Left lung (tissue), 10 donors: ENCODE data around the gene LTC4S. TPM values are rescaled to one million over a fixed set of nuclear protein-coding genes. Genes with fewer than 3 reads are reported as not detected.

Experiments
- ATAC-seq: fragments of 200-7000 bp; cut with Tn5 transposase; one replicate; pipeline ENCODE4 v1.9.1; 2020; ENCODE audit warnings: moderate library complexity
- DNase-seq, 4 donors: peaks; one replicate each; pipeline ENCODE4 v3.0.0-alpha.2; 2013 to 2020
- H3K27ac ChIP-seq, 2 donors: fragments of 200-600 bp; sonication (generic) in 1 of 2; one replicate each; pipeline versions ENCODE4 v1.5.0 to v1.8.0; 2020 to 2021
- H3K27me3 ChIP-seq, 2 donors: fragments of 200-600 bp; sonication (generic) in 1 of 2; one replicate each; pipeline versions ENCODE4 v1.5.0 to v1.8.0; 2020 to 2021
- H3K36me3 ChIP-seq, 2 donors: fragments of 200-600 bp; sonication (generic) in 1 of 2; one replicate each; pipeline versions ENCODE4 v1.5.0 to v1.8.0; 2020 to 2021
- H3K4me1 ChIP-seq, 2 donors: fragments of 200-600 bp; one replicate each; pipeline ENCODE4 v1.8.0; 2021
- H3K4me3 ChIP-seq, 2 donors: fragments of 200-600 bp; sonication (generic) in 1 of 2; one replicate each; pipeline versions ENCODE4 v1.5.0 to v1.8.0; 2020 to 2021; ENCODE audit warnings: mild to moderate bottlenecking in 1 of 2
- H3K9me3 ChIP-seq, 2 donors: fragments of 200-600 bp; sonication (generic) in 1 of 2; one replicate each; pipeline versions ENCODE4 v1.5.0 to v1.8.0; 2020 to 2021
- intact Hi-C, 2 donors: fragments of 100-400 bp; cut with DNase I; formaldehyde crosslinking; loops; one replicate each; pipeline versions ENCODE4 v1.11.2 to v1.14.2; 2022
- microRNA-seq, 2 donors: library from miRNA; unstranded; fragments of <30 nt; microRNA quantifications; one replicate each; pipeline ENCODE4, GENCODE V29; 2019
- polyA plus RNA-seq, 6 donors: library from polyadenylated mRNA; unstranded; fragments of 120-200 nt; gene quantifications; one replicate each; pipeline ENCODE4 v1.2.1, GENCODE V29; 2013; ENCODE audit not compliant: insufficient read length in 6 of 6
- total RNA-seq, 2 donors: library from RNA; stranded (reverse); fragmentation: NEBNext Ultra II Directional; extraction: Animal tissue kit (Norgen Biotek cat#: 25700); gene quantifications; one replicate each; pipeline ENCODE4 v1.2.1, GENCODE V29; 2021
- TF ChIP-seq, protein P1 (sequence below), 2 donors: fragments of 200-600 bp; sonication (generic) in 1 of 2; IDR thresholded peaks; one replicate each; pipeline versions ENCODE4 v1.5.0 to v1.8.0; 2021; ENCODE audit warnings: antibody characterized with exemption in 2 of 2
- donor health status: DM: no; HTN: yes; CAD: no.
- donor health status: DM: no; HTN: no; CAD: no.

LTC4S gene
- total and polyA plus RNA-seq, 8 donors, result 3.0 to 19.6 (median 5.0) TPM

DNA sequence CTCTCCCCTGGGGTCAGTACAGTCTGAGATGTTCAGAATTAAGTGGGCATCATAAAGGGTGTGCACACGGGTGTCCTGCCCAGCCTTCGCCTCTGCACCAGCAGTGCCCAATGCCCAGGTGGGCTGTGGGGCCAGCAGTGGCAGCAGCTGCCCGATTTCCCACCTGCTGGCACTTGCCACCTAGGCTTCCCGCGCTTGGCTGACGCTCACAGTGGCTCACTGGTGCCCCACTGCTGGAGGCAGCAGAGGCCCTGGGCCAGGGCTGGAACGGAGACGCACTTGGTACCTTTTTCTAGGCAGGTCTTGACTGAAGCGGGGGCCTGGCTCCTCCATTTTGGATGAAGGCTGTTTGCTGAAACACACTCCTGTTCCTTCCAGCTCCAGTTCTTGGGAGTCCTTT is 47.8 kb downstream of the LTC4S start:
- no peak for ATAC-seq

More for the DNA sequence above, 47.8 kb downstream of the LTC4S start:
- TF ChIP-seq, protein P1, sequence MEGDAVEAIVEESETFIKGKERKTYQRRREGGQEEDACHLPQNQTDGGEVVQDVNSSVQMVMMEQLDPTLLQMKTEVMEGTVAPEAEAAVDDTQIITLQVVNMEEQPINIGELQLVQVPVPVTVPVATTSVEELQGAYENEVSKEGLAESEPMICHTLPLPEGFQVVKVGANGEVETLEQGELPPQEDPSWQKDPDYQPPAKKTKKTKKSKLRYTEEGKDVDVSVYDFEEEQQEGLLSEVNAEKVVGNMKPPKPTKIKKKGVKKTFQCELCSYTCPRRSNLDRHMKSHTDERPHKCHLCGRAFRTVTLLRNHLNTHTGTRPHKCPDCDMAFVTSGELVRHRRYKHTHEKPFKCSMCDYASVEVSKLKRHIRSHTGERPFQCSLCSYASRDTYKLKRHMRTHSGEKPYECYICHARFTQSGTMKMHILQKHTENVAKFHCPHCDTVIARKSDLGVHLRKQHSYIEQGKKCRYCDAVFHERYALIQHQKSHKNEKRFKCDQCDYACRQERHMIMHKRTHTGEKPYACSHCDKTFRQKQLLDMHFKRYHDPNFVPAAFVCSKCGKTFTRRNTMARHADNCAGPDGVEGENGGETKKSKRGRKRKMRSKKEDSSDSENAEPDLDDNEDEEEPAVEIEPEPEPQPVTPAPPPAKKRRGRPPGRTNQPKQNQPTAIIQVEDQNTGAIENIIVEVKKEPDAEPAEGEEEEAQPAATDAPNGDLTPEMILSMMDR (IDR thresholded peaks at IDR 0.05), result no peak
- Histone ChIP-seq H3K4me1 (peaks cover 0 to 7% of the 10 kb centered on the region in 2 donors), H3K4me3 (no peak overlapping the region), H3K9me3 (peaks cover 0 to 12% of the 10 kb centered on the region in 2 donors), H3K27ac (no peak overlapping the region), H3K36me3 (peaks cover 0 to 59% of the 10 kb centered on the region in 2 donors), H3K27me3 (no peaks in the 10 kb centered on the region)
- intact Hi-C loops, result no loop called here
- DNase-seq, result peak in 2 of 4 donors; percentile 9 to 65

Small RNA genes within 50 kb of the gene (microRNA-seq; reads per million reads assigned to microRNA genes)
- 2.3 to 12.7 reads per million in 2 donors for gene MIR1229

Other genes with a start within 250 kb of the LTC4S start
- gene RUFY1, start 243.4 kb upstream of the LTC4S start, total RNA-seq, result 10 to 100 TPM; 47.9 to 60.4 TPM
- 10 to 100 TPM; 70.1 to 84.9 (median 79.3) TPM for gene RUFY1, start 243.4 kb upstream of the LTC4S start, polyA plus RNA-seq
- gene HNRNPH1, start 170.3 kb upstream of the LTC4S start, total RNA-seq, result 100 to 1,000 TPM; 404 to 490 TPM
- gene HNRNPH1, start 170.3 kb upstream of the LTC4S start, polyA plus RNA-seq, result 1,000 to 10,000 TPM; 1,508 to 2,002 (median 1,795) TPM
- not detected for gene CBY3, start 113.0 kb upstream of the LTC4S start, total RNA-seq
- gene CBY3, start 113.0 kb upstream of the LTC4S start, polyA plus RNA-seq, result under 1 TPM; 0.23 to 0.82 (median 0.63) TPM
- gene CANX, start 95.0 kb upstream of the LTC4S start, total RNA-seq, result 100 to 1,000 TPM; 577 to 872 TPM
- gene CANX, start 95.0 kb upstream of the LTC4S start, polyA plus RNA-seq, result 100 to 1,000 TPM; 344 to 429 (median 404) TPM
- gene MAML1, start 61.2 kb upstream of the LTC4S start, total RNA-seq, result 10 to 100 TPM; 23.8 to 25.2 TPM
- gene MAML1, start 61.2 kb upstream of the LTC4S start, polyA plus RNA-seq, result 10 to 100 TPM; 43.1 to 48.1 (median 45.3) TPM
- 100 to 1,000 TPM; 142 to 191 TPM for gene MGAT4B, start 12.9 kb downstream of the LTC4S start, total RNA-seq
- gene MGAT4B, start 12.9 kb downstream of the LTC4S start, polyA plus RNA-seq, result 100 to 1,000 TPM in 5 of 6 donors, 10 to 100 TPM in 1; 90.5 to 113 (median 105) TPM
- gene SQSTM1, start 26.9 kb downstream of the LTC4S start, total RNA-seq, result 100 to 1,000 TPM; 505 to 637 TPM
- gene SQSTM1, start 26.9 kb downstream of the LTC4S start, polyA plus RNA-seq, result 100 to 1,000 TPM in 1 of 6 donors, 10 to 100 TPM in 5; 78.2 to 104 (median 90.2) TPM
- gene MRNIP, start 64.8 kb downstream of the LTC4S start, total RNA-seq, result 10 to 100 TPM; 16.9 to 18.2 TPM
- 10 to 100 TPM; 39.6 to 55.6 (median 47.1) TPM for gene MRNIP, start 64.8 kb downstream of the LTC4S start, polyA plus RNA-seq
- 100 to 1,000 TPM; 106 to 124 TPM for gene TBC1D9B, start 113.9 kb downstream of the LTC4S start, total RNA-seq
- 100 to 1,000 TPM in 2 of 6 donors, 10 to 100 TPM in 4; 80.6 to 114 (median 91.3) TPM for gene TBC1D9B, start 113.9 kb downstream of the LTC4S start, polyA plus RNA-seq